Measurements from ENCODE around the gene SLC24A3.

SLC24A3 gene

GRCh38 chr20:19566226-19566945, 353.9 kb downstream of the SLC24A3 start:
- Histone ChIP-seq H3K27ac (ENCODE audit: low read length) (no peak overlapping the region), H3K9me3 (ENCODE audit: insufficient read depth, low read depth, low read length) (no peaks in the 10 kb centered on the region)

GRCh38 chr20:19568128-19568527, 355.7 kb downstream of the SLC24A3 start:
- Histone ChIP-seq H3K36me3 (ENCODE audit: insufficient read depth, low read depth, low read length) (no peaks in the 10 kb centered on the region), H3K27me3 (ENCODE audit: insufficient read depth, low read length) (no peaks in the 10 kb centered on the region), H3K4me3 (ENCODE audit: low read length) (no peak overlapping the region), H3K9ac (ENCODE audit: low read depth, low read length) (no peak overlapping the region), H3K4me1 (ENCODE audit: insufficient read depth, low read length) (0 out of 2 replicates have a peak, but pooled peaks cover 2% of the 10 kb centered on the region), H3K27ac (ENCODE audit: low read length) (no peak overlapping the region), H3K9me3 (ENCODE audit: insufficient read depth, low read depth, low read length) (no peaks in the 10 kb centered on the region)

More at GRCh38 chr20:19566226-19566945, 353.9 kb downstream of the SLC24A3 start:
- H3K27me3 ChIP-seq (ENCODE audit: insufficient read depth, low read length) = no peaks in the 10 kb centered on the region
- 0 out of 2 replicates have a peak, but pooled peaks cover 4% of the 10 kb centered on the region for H3K4me1 ChIP-seq (ENCODE audit: insufficient read depth, low read length)
- H3K36me3 ChIP-seq (ENCODE audit: insufficient read depth, low read depth, low read length) = no peaks in the 10 kb centered on the region
- no peak overlapping the region for H3K4me3 ChIP-seq (ENCODE audit: low read length)
- no peak overlapping the region for H3K9ac ChIP-seq (ENCODE audit: low read depth, low read length)

- H3K4me3 ChIP-seq (ENCODE audit: low read length) = no peak overlapping the region
- no peaks in the 10 kb centered on the region for H3K27me3 ChIP-seq (ENCODE audit: insufficient read depth, low read length)
- H3K4me1 ChIP-seq (ENCODE audit: insufficient read depth, low read length) = 0 out of 2 replicates have a peak, but pooled peaks cover 4% of the 10 kb centered on the region
- no peak overlapping the region for H3K9ac ChIP-seq (ENCODE audit: low read depth, low read length)
- H3K27ac ChIP-seq (ENCODE audit: low read length) = no peak overlapping the region
- no peaks in the 10 kb centered on the region for H3K36me3 ChIP-seq (ENCODE audit: insufficient read depth, low read depth, low read length)
- H3K9me3 ChIP-seq (ENCODE audit: insufficient read depth, low read depth, low read length) = no peaks in the 10 kb centered on the region
Observed at GRCh38 chr20:19571996-19572395, 359.6 kb downstream of the SLC24A3 start.

- H3K27me3 ChIP-seq (ENCODE audit: insufficient read depth, low read length) = no peaks in the 10 kb centered on the region
- no peak overlapping the region for H3K9ac ChIP-seq (ENCODE audit: low read depth, low read length)
- H3K9me3 ChIP-seq (ENCODE audit: insufficient read depth, low read depth, low read length) = no peaks in the 10 kb centered on the region
- no peak overlapping the region for H3K4me3 ChIP-seq (ENCODE audit: low read length)
- H3K4me1 ChIP-seq (ENCODE audit: insufficient read depth, low read length) = 0 out of 2 replicates have a peak, but pooled peaks cover 4% of the 10 kb centered on the region
- H3K27ac ChIP-seq (ENCODE audit: low read length) = no peak overlapping the region
- H3K36me3 ChIP-seq (ENCODE audit: insufficient read depth, low read depth, low read length) = no peaks in the 10 kb centered on the region
Observed at GRCh38 chr20:19577692-19578091, 365.2 kb downstream of the SLC24A3 start.

GRCh38 chr20:19582782-19583181, 370.3 kb downstream of the SLC24A3 start:
- H3K4me1 ChIP-seq (ENCODE audit: insufficient read depth, low read length) = no peaks in the 10 kb centered on the region; the same call in 1 of the 2 replicates
- no peak overlapping the region for H3K27ac ChIP-seq (ENCODE audit: low read length)
- peaks cover 4% of the 10 kb centered on the region; the same call in 1 of the 2 replicates for H3K27me3 ChIP-seq (ENCODE audit: insufficient read depth, low read length)
- H3K9ac ChIP-seq (ENCODE audit: low read depth, low read length) = no peak overlapping the region
- H3K36me3 ChIP-seq (ENCODE audit: insufficient read depth, low read depth, low read length) = no peaks in the 10 kb centered on the region
- no peak overlapping the region for H3K4me3 ChIP-seq (ENCODE audit: low read length)
- H3K9me3 ChIP-seq (ENCODE audit: insufficient read depth, low read depth, low read length) = no peaks in the 10 kb centered on the region

GRCh38 chr20:19583532-19584175, 371.2 kb downstream of the SLC24A3 start:
- H3K4me1 ChIP-seq (ENCODE audit: insufficient read depth, low read length) = no peaks in the 10 kb centered on the region; the same call in 1 of the 2 replicates
- no peaks in the 10 kb centered on the region for H3K36me3 ChIP-seq (ENCODE audit: insufficient read depth, low read depth, low read length)
- H3K9me3 ChIP-seq (ENCODE audit: insufficient read depth, low read depth, low read length) = no peaks in the 10 kb centered on the region
- H3K4me3 ChIP-seq (ENCODE audit: low read length) = no peak overlapping the region
- peaks cover 4% of the 10 kb centered on the region; the same call in 1 of the 2 replicates for H3K27me3 ChIP-seq (ENCODE audit: insufficient read depth, low read length)
- H3K9ac ChIP-seq (ENCODE audit: low read depth, low read length) = no peak overlapping the region
- H3K27ac ChIP-seq (ENCODE audit: low read length) = no peak overlapping the region

GRCh38 chr20:19588241-19588640, 375.8 kb downstream of the SLC24A3 start:
- H3K27me3 ChIP-seq (ENCODE audit: insufficient read depth, low read length) = peaks cover 3% of the 10 kb centered on the region; the same call in 1 of the 2 replicates
- no peak overlapping the region for H3K4me3 ChIP-seq (ENCODE audit: low read length)
- no peak overlapping the region for H3K27ac ChIP-seq (ENCODE audit: low read length)
- no peak overlapping the region for H3K9ac ChIP-seq (ENCODE audit: low read depth, low read length)
- H3K36me3 ChIP-seq (ENCODE audit: insufficient read depth, low read depth, low read length) = no peaks in the 10 kb centered on the region
- no peaks in the 10 kb centered on the region for H3K9me3 ChIP-seq (ENCODE audit: insufficient read depth, low read depth, low read length)
- no peaks in the 10 kb centered on the region; the same call in 1 of the 2 replicates for H3K4me1 ChIP-seq (ENCODE audit: insufficient read depth, low read length)

- Histone ChIP-seq H3K9me3 (ENCODE audit: insufficient read depth, low read depth, low read length) (no peaks in the 10 kb centered on the region), H3K36me3 (ENCODE audit: insufficient read depth, low read depth, low read length) (no peaks in the 10 kb centered on the region), H3K27me3 (ENCODE audit: insufficient read depth, low read length) (no peaks in the 10 kb centered on the region; the same call in 1 of the 2 replicates), H3K4me3 (ENCODE audit: low read length) (no peak overlapping the region), H3K27ac (ENCODE audit: low read length) (no peak overlapping the region), H3K4me1 (ENCODE audit: insufficient read depth, low read length) (no peaks in the 10 kb centered on the region), H3K9ac (ENCODE audit: low read depth, low read length) (no peak overlapping the region)
Observed at GRCh38 chr20:19588732-19589131, 376.3 kb downstream of the SLC24A3 start.

GRCh38 chr20:19589787-19590362, 377.4 kb downstream of the SLC24A3 start:
- Histone ChIP-seq H3K4me1 (ENCODE audit: insufficient read depth, low read length) (no peaks in the 10 kb centered on the region), H3K36me3 (ENCODE audit: insufficient read depth, low read depth, low read length) (no peaks in the 10 kb centered on the region), H3K9ac (ENCODE audit: low read depth, low read length) (no peak overlapping the region), H3K4me3 (ENCODE audit: low read length) (no peak overlapping the region), H3K27me3 (ENCODE audit: insufficient read depth, low read length) (no peaks in the 10 kb centered on the region; the same call in 1 of the 2 replicates), H3K9me3 (ENCODE audit: insufficient read depth, low read depth, low read length) (no peaks in the 10 kb centered on the region), H3K27ac (ENCODE audit: low read length) (no peak overlapping the region)

GRCh38 chr20:19590382-19590781, 377.9 kb downstream of the SLC24A3 start:
- no peaks in the 10 kb centered on the region; the same call in 1 of the 2 replicates for H3K27me3 ChIP-seq (ENCODE audit: insufficient read depth, low read length)
- H3K27ac ChIP-seq (ENCODE audit: low read length) = no peak overlapping the region
- H3K4me1 ChIP-seq (ENCODE audit: insufficient read depth, low read length) = no peaks in the 10 kb centered on the region

GRCh38 chr20:19593762-19594161, 381.3 kb downstream of the SLC24A3 start:
- H3K9me3 ChIP-seq (ENCODE audit: insufficient read depth, low read depth, low read length) = no peaks in the 10 kb centered on the region
- H3K27me3 ChIP-seq (ENCODE audit: insufficient read depth, low read length) = no peaks in the 10 kb centered on the region
- H3K27ac ChIP-seq (ENCODE audit: low read length) = no peak overlapping the region
- no peaks in the 10 kb centered on the region for H3K36me3 ChIP-seq (ENCODE audit: insufficient read depth, low read depth, low read length)
- no peak overlapping the region for H3K4me3 ChIP-seq (ENCODE audit: low read length)
- H3K9ac ChIP-seq (ENCODE audit: low read depth, low read length) = no peak overlapping the region
- H3K4me1 ChIP-seq (ENCODE audit: insufficient read depth, low read length) = peaks cover 9% of the 10 kb centered on the region; the same call in 1 of the 2 replicates

More at GRCh38 chr20:19590382-19590781, 377.9 kb downstream of the SLC24A3 start:
- Histone ChIP-seq H3K36me3 (ENCODE audit: insufficient read depth, low read depth, low read length) (no peaks in the 10 kb centered on the region), H3K9me3 (ENCODE audit: insufficient read depth, low read depth, low read length) (no peaks in the 10 kb centered on the region), H3K9ac (ENCODE audit: low read depth, low read length) (no peak overlapping the region), H3K4me3 (ENCODE audit: low read length) (no peak overlapping the region)

Measured in iPS-20b (cell line).